Measurements from ENCODE around the gene CACNA2D2.

CACNA2D2 gene

DNA sequence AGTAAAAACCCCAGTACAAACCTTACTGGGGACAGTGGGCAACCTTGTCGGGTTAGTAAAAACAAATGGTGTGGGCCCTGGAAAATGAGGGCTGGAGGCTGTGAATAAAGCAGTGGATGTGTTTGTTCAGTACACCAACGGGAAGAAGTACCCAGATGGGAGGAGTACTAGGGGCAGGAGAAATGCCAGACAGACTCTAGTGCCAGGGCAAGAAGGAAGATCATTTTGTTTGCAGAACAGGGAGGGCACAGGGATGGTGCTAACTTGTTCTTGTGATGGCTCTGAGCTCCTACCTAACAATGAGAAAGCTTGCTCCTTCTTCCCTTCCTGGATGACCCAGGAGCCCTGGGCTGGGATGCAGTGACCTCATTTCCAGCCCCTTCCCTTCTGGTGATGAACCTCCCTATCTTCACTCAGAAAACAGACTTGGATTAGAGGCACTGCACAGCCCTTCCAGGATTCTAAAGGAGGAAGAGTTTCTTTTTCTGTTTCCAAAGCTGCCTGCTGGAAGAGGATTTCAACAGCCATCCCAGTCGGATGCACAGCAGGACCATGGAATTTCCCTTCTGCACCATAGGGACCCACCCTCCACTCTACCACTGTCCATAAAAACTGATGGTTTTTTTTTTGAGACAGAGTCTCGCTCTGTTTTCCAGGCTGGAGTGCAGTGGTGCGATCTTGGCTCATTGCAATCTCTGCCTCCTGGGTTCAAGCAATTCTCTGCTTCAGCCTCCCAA, 168.9 kb downstream of the CACNA2D2 start:
- no peak overlapping the region for H3K4me3 ChIP-seq (ENCODE audit: low read length)
- no peak overlapping the region for H3K9ac ChIP-seq (ENCODE audit: low read length)
- peaks cover 13% of the 10 kb centered on the region for H3K27me3 ChIP-seq (ENCODE audit: control insufficient read depth, insufficient read depth, low read length)
- H3K27ac ChIP-seq (ENCODE audit: low read length): no peak overlapping the region
- no peaks in the 10 kb centered on the region for H3K9me3 ChIP-seq (ENCODE audit: control insufficient read depth, low read depth, low read length)
- H3K36me3 ChIP-seq (ENCODE audit: control insufficient read depth, low read depth, low read length): peaks cover 29% of the 10 kb centered on the region
- H3K4me1 ChIP-seq (ENCODE audit: control insufficient read depth, low read depth, low read length): peaks cover 5% of the 10 kb centered on the region

DNA sequence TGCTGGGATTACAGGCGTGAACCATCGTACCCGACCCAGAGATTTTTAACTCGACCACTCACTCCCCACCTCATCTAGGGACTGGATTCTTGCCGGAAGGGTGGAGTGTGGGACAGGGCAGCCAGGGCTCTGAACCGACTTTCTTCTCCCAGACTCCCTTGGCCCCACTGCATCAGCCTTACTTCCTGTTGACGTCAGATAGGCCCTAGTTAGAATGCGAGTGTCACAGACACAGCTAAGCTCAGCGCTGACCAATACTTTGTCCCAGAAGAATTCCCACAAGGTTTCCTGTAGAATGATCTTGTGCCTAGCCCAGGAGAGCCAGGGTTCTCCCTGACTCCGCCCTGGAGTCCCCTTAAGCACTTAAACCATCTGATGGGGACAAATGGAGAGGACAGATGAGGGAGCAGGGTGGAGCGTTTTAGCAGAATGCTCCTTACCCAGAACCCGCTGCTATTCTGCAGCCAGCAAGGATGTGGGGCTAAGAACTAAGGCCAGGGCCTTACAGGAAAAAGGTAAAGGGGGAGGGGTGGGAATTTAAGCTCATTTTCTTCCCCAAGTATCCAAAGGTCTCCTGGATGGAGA, 169.6 kb downstream of the CACNA2D2 start:
- Histone ChIP-seq H3K36me3 (ENCODE audit: control insufficient read depth, low read depth, low read length) (peaks cover 30% of the 10 kb centered on the region), H3K4me3 (ENCODE audit: low read length) (no peak overlapping the region), H3K9me3 (ENCODE audit: control insufficient read depth, low read depth, low read length) (no peaks in the 10 kb centered on the region), H3K9ac (ENCODE audit: low read length) (no peak overlapping the region), H3K27me3 (ENCODE audit: control insufficient read depth, insufficient read depth, low read length) (peaks cover 6% of the 10 kb centered on the region), H3K27ac (ENCODE audit: low read length) (no peak overlapping the region), H3K4me1 (ENCODE audit: control insufficient read depth, low read depth, low read length) (peaks cover 5% of the 10 kb centered on the region)

GRCh38 chr3:50331364-50331907, 172.0 kb downstream of the CACNA2D2 start:
- peaks cover 30% of the 10 kb centered on the region for H3K36me3 ChIP-seq (ENCODE audit: control insufficient read depth, low read depth, low read length)
- H3K9ac ChIP-seq (ENCODE audit: low read length): no peak overlapping the region
- H3K4me1 ChIP-seq (ENCODE audit: control insufficient read depth, low read depth, low read length): peaks cover 11% of the 10 kb centered on the region
- no peak overlapping the region for H3K27ac ChIP-seq (ENCODE audit: low read length)
- no peaks in the 10 kb centered on the region for H3K9me3 ChIP-seq (ENCODE audit: control insufficient read depth, low read depth, low read length)
- H3K4me3 ChIP-seq (ENCODE audit: low read length): no peak overlapping the region
- no peaks in the 10 kb centered on the region for H3K27me3 ChIP-seq (ENCODE audit: control insufficient read depth, insufficient read depth, low read length)

- H3K9me3 ChIP-seq (ENCODE audit: control insufficient read depth, low read depth, low read length): no peaks in the 10 kb centered on the region
- no peak overlapping the region for H3K9ac ChIP-seq (ENCODE audit: low read length)
- peaks cover 30% of the 10 kb centered on the region for H3K36me3 ChIP-seq (ENCODE audit: control insufficient read depth, low read depth, low read length)
- H3K27ac ChIP-seq (ENCODE audit: low read length): no peak overlapping the region
- no peaks in the 10 kb centered on the region for H3K27me3 ChIP-seq (ENCODE audit: control insufficient read depth, insufficient read depth, low read length)
- no peak overlapping the region for H3K4me3 ChIP-seq (ENCODE audit: low read length)
- H3K4me1 ChIP-seq (ENCODE audit: control insufficient read depth, low read depth, low read length): peaks cover 7% of the 10 kb centered on the region
Observed at GRCh38 chr3:50330330-50330729, 173.1 kb downstream of the CACNA2D2 start.

- Histone ChIP-seq H3K9ac (ENCODE audit: low read length) (peak within 1 kb of the TSS; percentile 76), H3K27ac (ENCODE audit: low read length) (peak within 1 kb of the TSS; percentile 13), H3K27me3 (ENCODE audit: control insufficient read depth, insufficient read depth, low read length) (no peaks in the 10 kb centered on the region), H3K9me3 (ENCODE audit: control insufficient read depth, low read depth, low read length) (no peaks in the 10 kb centered on the region), H3K4me3 (ENCODE audit: low read length) (peak within 1 kb of the TSS; percentile 90), H3K36me3 (ENCODE audit: control insufficient read depth, low read depth, low read length) (peaks cover 30% of the 10 kb centered on the region), H3K4me1 (ENCODE audit: control insufficient read depth, low read depth, low read length) (peaks cover 14% of the 10 kb centered on the region)
Observed at GRCh38 chr3:50327943-50328691, 175.3 kb downstream of the CACNA2D2 start, which contains the start of gene TUSC2. Gene TUSC2, minus strand, starts transcription at chr3:50328223. Its CDS starts 124 bp downstream, at chr3:50328099.

GRCh38 chr3:50327129-50327528, 176.3 kb downstream of the CACNA2D2 start:
- Histone ChIP-seq H3K27me3 (ENCODE audit: control insufficient read depth, insufficient read depth, low read length) (no peaks in the 10 kb centered on the region), H3K4me1 (ENCODE audit: control insufficient read depth, low read depth, low read length) (peaks cover 18% of the 10 kb centered on the region), H3K36me3 (ENCODE audit: control insufficient read depth, low read depth, low read length) (peaks cover 26% of the 10 kb centered on the region), H3K27ac (ENCODE audit: low read length) (no peak overlapping the region), H3K9me3 (ENCODE audit: control insufficient read depth, low read depth, low read length) (no peaks in the 10 kb centered on the region), H3K4me3 (ENCODE audit: low read length) (peak overlapping the region; percentile 90), H3K9ac (ENCODE audit: low read length) (peak overlapping the region; percentile 76)

GRCh38 chr3:50326182-50326541, 177.3 kb downstream of the CACNA2D2 start:
- H3K4me1 ChIP-seq (ENCODE audit: control insufficient read depth, low read depth, low read length): peaks cover 18% of the 10 kb centered on the region
- no peak overlapping the region for H3K4me3 ChIP-seq (ENCODE audit: low read length)
- no peaks in the 10 kb centered on the region for H3K9me3 ChIP-seq (ENCODE audit: control insufficient read depth, low read depth, low read length)
- no peaks in the 10 kb centered on the region for H3K27me3 ChIP-seq (ENCODE audit: control insufficient read depth, insufficient read depth, low read length)
- H3K27ac ChIP-seq (ENCODE audit: low read length): no peak overlapping the region
- H3K9ac ChIP-seq (ENCODE audit: low read length): no peak overlapping the region
- peaks cover 17% of the 10 kb centered on the region for H3K36me3 ChIP-seq (ENCODE audit: control insufficient read depth, low read depth, low read length)

DNA sequence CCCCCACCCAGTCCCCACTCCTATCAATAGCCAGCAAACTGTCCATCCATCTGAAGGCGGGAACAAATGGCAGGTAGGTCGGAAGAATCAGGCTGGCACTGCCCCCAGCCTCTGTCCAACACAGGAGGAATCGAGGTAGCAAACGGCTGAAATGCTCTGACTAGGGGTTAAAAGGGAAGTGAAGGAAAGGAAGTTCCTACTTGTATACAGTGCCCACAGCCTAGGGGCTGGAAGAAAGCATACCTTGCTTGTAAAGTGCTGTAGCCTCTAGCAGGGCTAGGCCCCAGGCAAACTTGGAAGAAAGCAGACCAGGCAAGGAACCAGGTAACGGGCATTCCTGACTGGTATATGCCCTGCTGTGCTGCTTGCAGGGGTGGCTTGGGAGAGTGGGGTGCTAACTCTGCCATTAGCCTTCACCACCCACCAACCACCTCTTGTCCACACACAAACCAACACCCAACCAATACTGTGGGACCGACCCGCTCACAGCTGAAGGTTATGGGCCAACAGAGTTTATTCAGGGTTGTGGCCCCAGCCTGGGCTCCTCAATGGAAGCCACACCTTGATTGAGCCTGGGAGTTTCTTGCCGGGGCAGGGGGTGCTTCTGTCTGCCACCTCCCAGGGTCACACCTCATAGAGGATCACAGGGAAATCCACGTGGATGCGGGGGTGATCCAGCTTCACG, 177.8 kb downstream of the CACNA2D2 start:
- Histone ChIP-seq H3K4me3 (ENCODE audit: low read length) (no peak overlapping the region), H3K27ac (ENCODE audit: low read length) (no peak overlapping the region), H3K9ac (ENCODE audit: low read length) (no peak overlapping the region), H3K36me3 (ENCODE audit: control insufficient read depth, low read depth, low read length) (peaks cover 11% of the 10 kb centered on the region), H3K27me3 (ENCODE audit: control insufficient read depth, insufficient read depth, low read length) (no peaks in the 10 kb centered on the region), H3K9me3 (ENCODE audit: control insufficient read depth, low read depth, low read length) (no peaks in the 10 kb centered on the region), H3K4me1 (ENCODE audit: control insufficient read depth, low read depth, low read length) (peaks cover 18% of the 10 kb centered on the region)

DNA sequence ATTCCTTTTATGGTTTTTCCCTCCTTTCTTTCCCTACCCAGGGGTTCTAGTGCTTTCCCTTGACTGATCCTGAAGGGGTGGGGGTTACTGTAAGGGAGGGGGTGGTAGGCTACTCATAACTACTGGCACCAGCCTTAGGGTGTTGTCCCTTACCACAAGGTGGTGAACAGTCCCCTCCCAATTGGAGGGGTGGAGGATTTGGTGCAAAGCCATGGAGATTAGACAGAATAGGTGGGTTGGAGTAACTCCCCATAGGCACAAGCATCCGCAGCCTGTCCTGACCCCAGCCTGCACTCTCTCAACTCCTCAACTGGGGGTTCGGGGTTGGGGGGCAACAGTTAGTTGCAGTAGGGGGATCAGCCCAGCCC, 178.3 kb downstream of the CACNA2D2 start:
- peaks cover 18% of the 10 kb centered on the region for H3K4me1 ChIP-seq (ENCODE audit: control insufficient read depth, low read depth, low read length)
- no peaks in the 10 kb centered on the region for H3K27me3 ChIP-seq (ENCODE audit: control insufficient read depth, insufficient read depth, low read length)
- H3K4me3 ChIP-seq (ENCODE audit: low read length): no peak overlapping the region
- H3K27ac ChIP-seq (ENCODE audit: low read length): no peak overlapping the region
- H3K36me3 ChIP-seq (ENCODE audit: control insufficient read depth, low read depth, low read length): peaks cover 6% of the 10 kb centered on the region
- no peak overlapping the region for H3K9ac ChIP-seq (ENCODE audit: low read length)
- no peaks in the 10 kb centered on the region for H3K9me3 ChIP-seq (ENCODE audit: control insufficient read depth, low read depth, low read length)

DNA sequence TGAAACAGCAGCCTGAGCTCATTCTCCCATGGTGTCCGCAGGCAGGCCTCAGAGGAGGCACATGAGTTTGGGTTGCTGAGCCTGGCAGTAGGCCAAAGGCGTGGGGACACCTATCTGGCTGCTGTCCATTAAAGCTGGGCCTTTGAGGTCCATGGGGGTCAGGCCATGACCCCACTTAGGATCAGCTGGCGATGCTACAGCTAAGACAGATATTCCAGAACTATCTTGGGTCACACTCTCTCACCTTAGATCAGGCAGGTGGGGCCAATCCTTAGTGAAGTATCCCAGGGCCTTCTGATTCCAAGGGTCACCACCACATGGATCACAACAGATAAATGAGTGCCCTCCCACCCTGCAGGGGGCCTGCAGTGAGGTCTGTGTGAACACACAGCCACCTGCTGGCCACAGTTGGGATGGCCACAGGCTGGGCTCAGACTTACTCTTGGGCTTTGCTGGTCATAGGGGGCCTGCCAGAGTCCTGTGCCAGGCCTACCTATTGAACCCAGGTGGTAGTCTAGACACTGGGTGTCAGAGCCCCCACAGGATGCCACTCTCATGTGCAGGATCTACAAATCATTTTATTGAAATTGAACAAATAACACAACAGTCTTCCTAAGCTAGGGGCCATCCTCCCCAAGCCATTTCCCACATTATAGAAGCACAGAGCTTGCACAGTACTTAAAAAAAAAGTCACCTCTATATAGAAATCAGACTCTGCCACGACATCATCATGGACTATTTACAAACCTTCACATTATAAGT, 178.9 kb downstream of the CACNA2D2 start:
- no peaks in the 10 kb centered on the region for H3K9me3 ChIP-seq (ENCODE audit: control insufficient read depth, low read depth, low read length)
- H3K27ac ChIP-seq (ENCODE audit: low read length): no peak overlapping the region

More for the DNA sequence above, 178.9 kb downstream of the CACNA2D2 start:
- Histone ChIP-seq H3K9ac (ENCODE audit: low read length) (no peak overlapping the region), H3K4me3 (ENCODE audit: low read length) (no peak overlapping the region), H3K4me1 (ENCODE audit: control insufficient read depth, low read depth, low read length) (peaks cover 18% of the 10 kb centered on the region), H3K27me3 (ENCODE audit: control insufficient read depth, insufficient read depth, low read length) (no peaks in the 10 kb centered on the region), H3K36me3 (ENCODE audit: control insufficient read depth, low read depth, low read length) (peaks cover 5% of the 10 kb centered on the region)

Measured in iPS-18a (cell line).